ENCODE measurements around the gene OR4X2.
A peak's percentile ranks its signal among the peaks of the same experiment; 100 is the strongest.

Gene OR4X2

GRCh38 chr11:48261600-48261999, 16.7 kb downstream of the OR4X2 start:
- H3K4me2 ChIP-seq (ENCODE audit: low read length): peak overlapping the region; percentile 60
- H2AFZ ChIP-seq (ENCODE audit: low read depth, low read length): no peak overlapping the region
- no peaks in the 10 kb centered on the region for H3K36me3 ChIP-seq (replicated peaks; ENCODE audit: low read depth, low read length)
- H4K20me1 ChIP-seq (ENCODE audit: insufficient read depth, low read length): no peaks in the 10 kb centered on the region
- no peaks in the 10 kb centered on the region; the same call in 1 of the 2 replicates for H3K27me3 ChIP-seq (ENCODE audit: low read depth, low read length)
- TF ChIP-seq EZH2phosphoT487 (IDR thresholded peaks at IDR 0.05; ENCODE audit: low read depth): no peak
- TF ChIP-seq CTCF (IDR thresholded peaks at IDR 0.05; ENCODE audit: low read depth, low read length): no peak
- peak overlapping the region; percentile 20; the same call in 1 of the 2 replicates for H3K9ac ChIP-seq (ENCODE audit: low read length)
- H3K9me3 ChIP-seq (ENCODE audit: insufficient read depth, low read length): no peaks in the 10 kb centered on the region
- H3K27ac ChIP-seq (ENCODE audit: low read length): peak overlapping the region; percentile 67
- peak overlapping the region; percentile 13 for H3K4me3 ChIP-seq (ENCODE audit: low read length)
- H3K4me1 ChIP-seq (ENCODE audit: low read length): peaks cover 28% of the 10 kb centered on the region
- no peaks in the 10 kb centered on the region for H3K79me2 ChIP-seq (ENCODE audit: low read length)

GRCh38 chr11:48263423-48263911, 18.6 kb downstream of the OR4X2 start, which contains the start of gene OR4X1:
TSS of gene OR4X1 (plus strand) at chr11:48263861. CDS start at chr11:48263861, 0 bp downstream.
- Histone ChIP-seq H3K27ac (ENCODE audit: low read length) (peak within 1 kb of the TSS; percentile 67), H3K4me1 (ENCODE audit: low read length) (peaks cover 28% of the 10 kb centered on the region), H3K79me2 (ENCODE audit: low read length) (no peaks in the 10 kb centered on the region), H4K20me1 (ENCODE audit: insufficient read depth, low read length) (no peaks in the 10 kb centered on the region), H3K36me3 (replicated peaks; ENCODE audit: low read depth, low read length) (no peaks in the 10 kb centered on the region), H3K4me3 (ENCODE audit: low read length) (peak within 1 kb of the TSS; percentile 3; the same call in 1 of the 2 replicates), H2AFZ (ENCODE audit: low read depth, low read length) (no peak within 1 kb of the TSS), H3K4me2 (ENCODE audit: low read length) (peak within 1 kb of the TSS; percentile 60), H3K9ac (ENCODE audit: low read length) (no peak within 1 kb of the TSS), H3K9me3 (ENCODE audit: insufficient read depth, low read length) (no peaks in the 10 kb centered on the region), H3K27me3 (ENCODE audit: low read depth, low read length) (no peaks in the 10 kb centered on the region; the same call in 1 of the 2 replicates)
- no peak for TF ChIP-seq EZH2phosphoT487 (IDR thresholded peaks at IDR 0.05; ENCODE audit: low read depth)
- no peak for TF ChIP-seq CTCF (IDR thresholded peaks at IDR 0.05; ENCODE audit: low read depth, low read length)

GRCh38 chr11:48270621-48271020, 25.7 kb downstream of the OR4X2 start:
- Histone ChIP-seq H3K4me2 (ENCODE audit: low read length) (no peak overlapping the region), H3K27me3 (ENCODE audit: low read depth, low read length) (no peaks in the 10 kb centered on the region; the same call in 1 of the 2 replicates), H3K27ac (ENCODE audit: low read length) (no peak overlapping the region), H3K9me3 (ENCODE audit: insufficient read depth, low read length) (no peaks in the 10 kb centered on the region), H3K4me1 (ENCODE audit: low read length) (0 out of 2 replicates have a peak, but pooled peaks cover 2% of the 10 kb centered on the region), H4K20me1 (ENCODE audit: insufficient read depth, low read length) (no peaks in the 10 kb centered on the region), H3K4me3 (ENCODE audit: low read length) (no peak overlapping the region), H3K9ac (ENCODE audit: low read length) (no peak overlapping the region), H3K79me2 (ENCODE audit: low read length) (no peaks in the 10 kb centered on the region), H3K36me3 (replicated peaks; ENCODE audit: low read depth, low read length) (no peaks in the 10 kb centered on the region), H2AFZ (ENCODE audit: low read depth, low read length) (no peak overlapping the region)
- TF ChIP-seq EZH2phosphoT487 (IDR thresholded peaks at IDR 0.05; ENCODE audit: low read depth) (no peak), CTCF (IDR thresholded peaks at IDR 0.05; ENCODE audit: low read depth, low read length) (no peak)

- Histone ChIP-seq H3K9ac (ENCODE audit: low read length) (no peak overlapping the region), H3K27ac (ENCODE audit: low read length) (no peak overlapping the region), H3K4me3 (ENCODE audit: low read length) (no peak overlapping the region), H3K4me2 (ENCODE audit: low read length) (no peak overlapping the region), H3K4me1 (ENCODE audit: low read length) (0 out of 2 replicates have a peak, but pooled peaks cover 2% of the 10 kb centered on the region), H3K79me2 (ENCODE audit: low read length) (no peaks in the 10 kb centered on the region), H3K9me3 (ENCODE audit: insufficient read depth, low read length) (no peaks in the 10 kb centered on the region), H4K20me1 (ENCODE audit: insufficient read depth, low read length) (no peaks in the 10 kb centered on the region), H3K36me3 (replicated peaks; ENCODE audit: low read depth, low read length) (no peaks in the 10 kb centered on the region), H2AFZ (ENCODE audit: low read depth, low read length) (no peak overlapping the region), H3K27me3 (ENCODE audit: low read depth, low read length) (no peaks in the 10 kb centered on the region)
- no peak for TF ChIP-seq CTCF (IDR thresholded peaks at IDR 0.05; ENCODE audit: low read depth, low read length)
- no peak for TF ChIP-seq EZH2phosphoT487 (IDR thresholded peaks at IDR 0.05; ENCODE audit: low read depth)
These were observed 27.7 kb downstream of the OR4X2 start for GRCh38 chr11:48272606-48273005.
